ENCODE data around the gene CLK3.

The CLK3 gene

DNA sequence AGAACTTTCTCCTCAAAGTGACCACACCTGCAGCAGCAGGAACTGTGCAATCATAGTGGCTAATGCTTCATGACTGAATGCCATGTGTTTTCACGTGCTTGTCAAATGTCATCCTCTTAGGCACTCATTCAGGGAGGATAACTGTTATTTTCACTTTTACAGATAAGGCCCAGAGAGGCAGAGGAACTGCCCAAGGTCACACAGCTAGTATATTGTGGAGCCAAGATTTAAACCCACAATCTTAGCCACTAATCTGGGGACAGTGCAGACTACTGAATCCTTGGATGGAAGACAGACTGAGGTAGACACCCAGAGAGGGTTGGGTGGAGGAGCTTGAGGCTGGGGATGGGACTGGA lies 9.9 kb upstream of the CLK3 start:
- Histone ChIP-seq H4K91ac (ENCODE audit: low read depth, low read length) (no peak overlapping the region), H3K36me3 (ENCODE audit: control insufficient read depth in 1 of 2, insufficient read depth in 2 of 2, low read length in 2 of 2) (no peaks in the 10 kb centered on the region), H2BK120ac (ENCODE audit: insufficient read depth, low read length, poor library complexity) (no peak overlapping the region), H4K8ac (ENCODE audit: low read depth, low read length) (no peak overlapping the region), H3K9ac (ENCODE audit: low read length) (no peak overlapping the region), H3K27ac (ENCODE audit: low read depth, low read length) (no peak overlapping the region), H3K4me1 (ENCODE audit: control insufficient read depth in 1 of 2, insufficient read depth in 2 of 2, low read length in 2 of 2) (no peaks in the 10 kb centered on the region), H3K18ac (ENCODE audit: low read length) (no peak overlapping the region), H2AFZ (ENCODE audit: insufficient read depth, low read length, poor library complexity) (no peak overlapping the region), H3K14ac (ENCODE audit: low read length) (no peak overlapping the region), H3K4me3 (ENCODE audit: low read depth, low read length) (no peak overlapping the region), H3K27me3 (ENCODE audit: insufficient read depth, low read length) (no peaks in the 10 kb centered on the region), H3K9me3 (ENCODE audit: insufficient read depth, low read depth, low read length) (peaks cover 2% of the 10 kb centered on the region), H2BK12ac (ENCODE audit: low read length) (no peak overlapping the region), H4K12ac (ENCODE audit: low read depth, low read length) (no peak overlapping the region), H2AK5ac (ENCODE audit: low read length) (no peak overlapping the region), H3K4me2 (ENCODE audit: low read length) (no peak overlapping the region), H3K23ac (ENCODE audit: low read length) (no peak overlapping the region), H3K4ac (ENCODE audit: low read depth, low read length) (no peak overlapping the region), H3K79me2 (ENCODE audit: control insufficient read depth, insufficient read depth, low read length, poor library complexity) (no peaks in the 10 kb centered on the region), H3K79me1 (ENCODE audit: low read length) (no peaks in the 10 kb centered on the region), H2BK5ac (ENCODE audit: low read depth, low read length, poor library complexity) (no peak overlapping the region)
- WGBS (ENCODE audit: extremely low coverage, insufficient coverage, insufficient read length), result no CpG with 5 or more reads among the region's 1 CpG
- DNase-seq, result no peak

DNA sequence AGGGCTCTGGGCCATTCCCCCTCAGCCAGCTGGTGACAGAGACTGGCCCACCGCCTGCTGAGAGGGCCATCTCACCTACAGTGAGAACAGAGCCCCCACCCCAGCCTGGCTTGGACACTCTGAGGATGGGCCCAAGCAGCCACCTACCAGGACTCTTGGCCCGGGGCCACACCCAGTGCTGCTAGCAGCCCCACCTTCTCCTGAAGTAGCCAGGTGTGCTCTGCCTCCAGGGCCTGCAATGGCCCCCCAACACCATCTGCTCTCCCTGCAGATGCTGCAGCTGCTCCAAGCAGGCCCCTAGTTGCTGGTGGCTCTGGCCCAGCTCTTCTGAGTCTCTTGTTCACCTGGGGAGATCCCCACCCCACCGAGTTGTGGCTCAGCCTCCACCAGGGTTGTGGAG lies 6.8 kb upstream of the CLK3 start:
- no peak overlapping the region for H3K4me2 ChIP-seq (ENCODE audit: low read length)
- no CpG with 5 or more reads among the region's 3 CpGs for WGBS (ENCODE audit: extremely low coverage, insufficient coverage, insufficient read length)
- no peak overlapping the region for H4K8ac ChIP-seq (ENCODE audit: low read depth, low read length)
- H3K27me3 ChIP-seq (ENCODE audit: insufficient read depth, low read length), result no peaks in the 10 kb centered on the region
- no peak overlapping the region for H3K4ac ChIP-seq (ENCODE audit: low read depth, low read length)
- H3K23ac ChIP-seq (ENCODE audit: low read length), result no peak overlapping the region
- H3K4me3 ChIP-seq (ENCODE audit: low read depth, low read length), result no peak overlapping the region
- H3K14ac ChIP-seq (ENCODE audit: low read length), result no peak overlapping the region
- H3K79me1 ChIP-seq (ENCODE audit: low read length), result no peaks in the 10 kb centered on the region
- H2BK120ac ChIP-seq (ENCODE audit: insufficient read depth, low read length, poor library complexity), result no peak overlapping the region
- no peaks in the 10 kb centered on the region for H3K36me3 ChIP-seq (ENCODE audit: control insufficient read depth in 1 of 2, insufficient read depth in 2 of 2, low read length in 2 of 2)
- H2AK5ac ChIP-seq (ENCODE audit: low read length), result no peak overlapping the region
- no peak for DNase-seq
- H2AFZ ChIP-seq (ENCODE audit: insufficient read depth, low read length, poor library complexity), result no peak overlapping the region
- no peak overlapping the region for H3K9ac ChIP-seq (ENCODE audit: low read length)
- no peak overlapping the region for H4K12ac ChIP-seq (ENCODE audit: low read depth, low read length)
- no peak overlapping the region for H2BK12ac ChIP-seq (ENCODE audit: low read length)
- H3K4me1 ChIP-seq (ENCODE audit: control insufficient read depth in 1 of 2, insufficient read depth in 2 of 2, low read length in 2 of 2), result no peaks in the 10 kb centered on the region
- no peak overlapping the region for H2BK5ac ChIP-seq (ENCODE audit: low read depth, low read length, poor library complexity)
- H3K18ac ChIP-seq (ENCODE audit: low read length), result no peak overlapping the region
- peaks cover 2% of the 10 kb centered on the region for H3K9me3 ChIP-seq (ENCODE audit: insufficient read depth, low read depth, low read length)
- no peak overlapping the region for H3K27ac ChIP-seq (ENCODE audit: low read depth, low read length)
- no peaks in the 10 kb centered on the region for H3K79me2 ChIP-seq (ENCODE audit: control insufficient read depth, insufficient read depth, low read length, poor library complexity)
- H4K91ac ChIP-seq (ENCODE audit: low read depth, low read length), result no peak overlapping the region

DNA sequence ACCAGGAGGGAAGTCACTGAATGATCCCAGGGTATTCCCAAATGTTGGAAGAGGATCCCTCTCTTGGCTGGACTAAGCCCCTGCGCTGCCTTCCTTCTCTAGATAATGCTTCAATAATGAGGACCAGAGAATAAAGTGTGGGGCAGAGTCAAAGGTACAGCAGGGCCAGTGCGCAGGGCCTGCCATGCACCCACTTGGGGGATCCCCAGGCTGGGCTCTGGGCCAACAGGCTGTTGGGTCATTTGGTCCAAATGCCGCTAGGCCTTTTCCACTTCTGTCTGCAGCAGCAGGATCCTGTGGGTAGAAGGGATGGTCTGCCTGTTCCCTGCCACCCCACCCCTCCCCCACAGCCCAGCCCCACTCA lies 5.7 kb upstream of the CLK3 start:
- Histone ChIP-seq H4K91ac (ENCODE audit: low read depth, low read length) (no peak overlapping the region), H3K27ac (ENCODE audit: low read depth, low read length) (no peak overlapping the region), H3K18ac (ENCODE audit: low read length) (no peak overlapping the region), H3K36me3 (ENCODE audit: control insufficient read depth in 1 of 2, insufficient read depth in 2 of 2, low read length in 2 of 2) (no peaks in the 10 kb centered on the region), H4K12ac (ENCODE audit: low read depth, low read length) (no peak overlapping the region), H3K4me3 (ENCODE audit: low read depth, low read length) (no peak overlapping the region), H2BK120ac (ENCODE audit: insufficient read depth, low read length, poor library complexity) (no peak overlapping the region), H3K14ac (ENCODE audit: low read length) (no peak overlapping the region), H2AFZ (ENCODE audit: insufficient read depth, low read length, poor library complexity) (no peak overlapping the region), H3K79me2 (ENCODE audit: control insufficient read depth, insufficient read depth, low read length, poor library complexity) (no peaks in the 10 kb centered on the region), H3K9ac (ENCODE audit: low read length) (no peak overlapping the region), H3K4ac (ENCODE audit: low read depth, low read length) (no peak overlapping the region), H3K4me2 (ENCODE audit: low read length) (no peak overlapping the region), H3K9me3 (ENCODE audit: insufficient read depth, low read depth, low read length) (peaks cover 2% of the 10 kb centered on the region), H2BK12ac (ENCODE audit: low read length) (no peak overlapping the region), H2AK5ac (ENCODE audit: low read length) (no peak overlapping the region), H4K8ac (ENCODE audit: low read depth, low read length) (no peak overlapping the region), H3K79me1 (ENCODE audit: low read length) (peaks cover 3% of the 10 kb centered on the region), H3K27me3 (ENCODE audit: insufficient read depth, low read length) (no peaks in the 10 kb centered on the region), H2BK5ac (ENCODE audit: low read depth, low read length, poor library complexity) (no peak overlapping the region), H3K4me1 (ENCODE audit: control insufficient read depth in 1 of 2, insufficient read depth in 2 of 2, low read length in 2 of 2) (no peaks in the 10 kb centered on the region), H3K23ac (ENCODE audit: low read length) (no peak overlapping the region)
- no peak for DNase-seq
- WGBS (ENCODE audit: extremely low coverage, insufficient coverage, insufficient read length), result no CpG with 5 or more reads among the region's 3 CpGs

DNA sequence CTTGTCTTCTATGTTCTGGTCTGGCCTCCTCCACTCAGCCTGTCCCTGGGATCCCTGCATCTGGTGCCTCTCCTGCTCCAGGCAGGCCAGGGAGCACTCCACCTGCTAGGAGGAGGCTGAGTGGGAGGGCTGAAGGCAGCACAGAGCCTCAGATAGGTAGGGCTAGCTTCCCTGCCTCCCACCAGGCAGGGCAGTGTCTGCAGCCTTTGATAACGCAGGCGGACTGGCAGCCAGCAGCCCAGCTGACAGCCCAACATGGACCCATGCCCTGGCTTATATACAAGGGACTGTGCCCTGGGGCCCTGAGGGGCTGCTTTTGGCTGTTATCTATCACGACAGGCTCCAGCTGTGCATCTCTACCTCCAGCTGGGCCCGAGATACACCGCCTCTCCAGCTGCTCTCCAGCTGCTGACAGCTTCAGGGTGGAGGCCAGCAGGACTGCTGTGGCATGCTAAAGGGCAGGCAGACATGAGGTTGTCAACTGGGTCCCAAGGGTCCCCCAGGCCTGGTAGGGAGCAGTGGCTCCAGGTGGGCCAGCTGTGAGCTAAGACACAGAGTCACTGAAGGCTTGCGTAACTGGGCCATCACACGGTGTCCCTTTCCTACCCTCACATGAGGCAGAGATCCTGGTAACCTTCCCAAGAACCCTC lies 5.2 kb upstream of the CLK3 start:
- Histone ChIP-seq H4K91ac (ENCODE audit: low read depth, low read length) (no peak overlapping the region), H4K8ac (ENCODE audit: low read depth, low read length) (no peak overlapping the region), H3K79me1 (ENCODE audit: low read length) (peaks cover 8% of the 10 kb centered on the region), H2AK5ac (ENCODE audit: low read length) (no peak overlapping the region), H3K18ac (ENCODE audit: low read length) (no peak overlapping the region), H3K14ac (ENCODE audit: low read length) (no peak overlapping the region), H3K27ac (ENCODE audit: low read depth, low read length) (no peak overlapping the region), H3K9me3 (ENCODE audit: insufficient read depth, low read depth, low read length) (peaks cover under 1% of the 10 kb centered on the region), H2BK120ac (ENCODE audit: insufficient read depth, low read length, poor library complexity) (no peak overlapping the region), H3K4ac (ENCODE audit: low read depth, low read length) (no peak overlapping the region), H2BK5ac (ENCODE audit: low read depth, low read length, poor library complexity) (no peak overlapping the region), H3K79me2 (ENCODE audit: control insufficient read depth, insufficient read depth, low read length, poor library complexity) (peaks cover 4% of the 10 kb centered on the region), H3K36me3 (ENCODE audit: control insufficient read depth in 1 of 2, insufficient read depth in 2 of 2, low read length in 2 of 2) (no peaks in the 10 kb centered on the region), H3K4me2 (ENCODE audit: low read length) (no peak overlapping the region), H2AFZ (ENCODE audit: insufficient read depth, low read length, poor library complexity) (no peak overlapping the region), H3K23ac (ENCODE audit: low read length) (no peak overlapping the region), H4K12ac (ENCODE audit: low read depth, low read length) (no peak overlapping the region), H3K27me3 (ENCODE audit: insufficient read depth, low read length) (no peaks in the 10 kb centered on the region), H2BK12ac (ENCODE audit: low read length) (no peak overlapping the region), H3K4me1 (ENCODE audit: control insufficient read depth in 1 of 2, insufficient read depth in 2 of 2, low read length in 2 of 2) (no peaks in the 10 kb centered on the region), H3K9ac (ENCODE audit: low read length) (no peak overlapping the region), H3K4me3 (ENCODE audit: low read depth, low read length) (no peak overlapping the region)
- WGBS (ENCODE audit: extremely low coverage, insufficient coverage, insufficient read length), result no CpG with 5 or more reads among the region's 7 CpGs
- DNase-seq, result no peak
